ENCODE data around the gene MICAL2. TPM values are rescaled to one million over a fixed set of nuclear protein-coding genes. Genes with fewer than 3 reads are reported as not detected.

Gene MICAL2
- total RNA-seq, 8 experiments from 2014 or later: 0.71 to 33.6 (median 3.6) TPM

DNA sequence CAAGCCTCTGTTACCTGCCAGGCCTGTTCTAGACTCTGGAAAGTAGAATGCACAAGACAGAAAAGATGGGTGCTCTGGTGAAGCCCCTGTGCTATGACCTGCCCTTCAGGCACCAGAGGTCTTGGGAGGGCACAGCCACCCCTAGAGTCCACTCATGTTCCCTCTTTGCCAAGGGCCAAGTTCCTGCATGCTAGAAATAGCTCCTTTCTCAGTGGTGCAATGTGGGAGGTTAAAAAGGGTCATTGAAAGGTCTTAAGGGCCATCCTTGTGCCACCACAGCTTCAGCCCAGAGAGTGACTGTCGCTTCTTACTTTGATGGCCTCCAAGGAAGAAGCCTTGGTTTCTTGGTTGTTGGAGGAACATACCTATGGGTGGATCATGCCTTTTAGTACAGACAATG, 182.4 kb downstream of the MICAL2 start:
- Histone ChIP-seq H3K4me1 (replicated peaks in 1 of 2) (no peaks in the 10 kb centered on the region), H3K27ac (no peak overlapping the region), H3K4me3 (no peak overlapping the region)
- ATAC-seq (replicated peaks in 6 of 8): no peak
- WGBS, 10 experiments: 83 to 100% (median 100%) methylated on average over 1 of the region's 1 CpG; no CpG with 5 or more reads in 7 of the 10 experiments
- in situ Hi-C loops (cut with MboI; ENCODE audit: low pct_unique_long_range_greater_than_20kb in 2 of 9, low sequenced_read_pairs in 9 of 9, unreplicated experiment in 9 of 9): loop anchor here in 5 of 9 experiments (25.0 kb wide), 3 partner anchors 355 to 505 kb away; no protein-coding TSS in a partner anchor

DNA sequence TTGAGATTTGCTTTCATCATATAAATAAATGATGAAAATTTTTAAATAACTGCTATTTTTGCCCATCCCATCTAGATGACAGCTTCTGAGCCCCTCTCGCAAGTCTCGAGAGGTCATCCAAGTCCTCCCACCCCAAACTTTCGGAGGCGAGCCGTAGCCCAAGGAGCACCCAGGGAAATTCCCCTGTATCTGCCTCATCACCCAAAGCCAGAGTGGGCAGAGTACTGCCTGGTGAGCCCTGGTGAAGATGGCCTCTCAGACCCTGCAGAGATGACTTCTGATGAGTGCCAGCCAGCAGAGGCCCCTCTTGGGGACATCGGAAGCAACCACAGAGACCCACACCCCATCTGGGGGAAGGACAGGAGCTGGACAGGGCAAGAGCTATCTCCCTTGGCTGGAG, 183.1 kb downstream of the MICAL2 start:
- WGBS, 10 experiments: 40 to 100% (median 86%) methylated on average over 1 to 5 of the region's 6 CpGs; no CpG with 5 or more reads in 7 of the 10 experiments
- in situ Hi-C loops (cut with MboI; ENCODE audit: low pct_unique_long_range_greater_than_20kb in 2 of 9, low sequenced_read_pairs in 9 of 9, unreplicated experiment in 9 of 9): loop anchor here in 5 of 9 experiments (25.0 kb wide), 3 partner anchors 356 to 506 kb away; no protein-coding TSS in a partner anchor
- Histone ChIP-seq H3K4me3 (no peak overlapping the region), H3K4me1 (replicated peaks in 1 of 2) (no peaks in the 10 kb centered on the region), H3K27ac (no peak overlapping the region)
- ATAC-seq (replicated peaks in 6 of 8): no peak

DNA sequence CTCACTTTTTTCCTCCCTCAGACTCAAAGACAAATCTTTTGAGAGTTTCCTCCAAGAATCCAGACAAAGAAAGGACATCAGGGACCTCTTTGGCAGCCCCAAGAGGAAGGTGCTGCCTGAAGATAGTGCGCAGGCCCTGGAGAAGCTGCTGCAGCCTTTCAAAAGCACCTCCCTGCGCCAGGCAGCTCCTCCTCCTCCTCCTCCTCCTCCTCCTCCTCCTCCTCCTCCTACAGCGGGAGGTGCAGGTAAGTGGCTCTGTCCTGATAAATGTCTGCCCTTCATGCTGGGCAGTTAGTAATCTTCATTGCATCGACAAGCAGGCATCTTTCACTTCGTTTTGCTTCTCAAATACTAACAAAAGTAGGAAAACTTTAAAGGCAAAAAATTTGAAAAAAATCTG, 184.2 kb downstream of the MICAL2 start:
- in situ Hi-C loops (cut with MboI; ENCODE audit: low pct_unique_long_range_greater_than_20kb in 2 of 9, low sequenced_read_pairs in 9 of 9, unreplicated experiment in 9 of 9): loop anchor here in 5 of 9 experiments (25.0 kb wide), 3 partner anchors 357 to 507 kb away; no protein-coding TSS in a partner anchor
- H3K4me1 ChIP-seq (replicated peaks in 1 of 2): no peaks in the 10 kb centered on the region
- no peak for ATAC-seq (replicated peaks in 6 of 8)
- no peak overlapping the region for H3K4me3 ChIP-seq
- H3K27ac ChIP-seq: no peak overlapping the region
- WGBS, 10 experiments: 60 to 100% (median 67%) methylated on average over 1 to 3 of the region's 5 CpGs; no CpG with 5 or more reads in 3 of the 10 experiments

GRCh38 chr11:12295943-12296342, 185.6 kb downstream of the MICAL2 start:
- WGBS, 10 experiments: 55 to 100% (median 86%) methylated on average over 2 of the region's 2 CpGs
- no peak for ATAC-seq (replicated peaks in 6 of 8)
- Histone ChIP-seq H3K4me3 (no peak overlapping the region), H3K27ac (no peak overlapping the region), H3K4me1 (replicated peaks in 1 of 2) (no peaks in the 10 kb centered on the region)
- in situ Hi-C loops (cut with MboI; ENCODE audit: low pct_unique_long_range_greater_than_20kb in 2 of 9, low sequenced_read_pairs in 9 of 9, unreplicated experiment in 9 of 9): loop anchor here in 5 of 9 experiments (25.0 kb wide), 3 partner anchors 359 to 509 kb away; no protein-coding TSS in a partner anchor

DNA sequence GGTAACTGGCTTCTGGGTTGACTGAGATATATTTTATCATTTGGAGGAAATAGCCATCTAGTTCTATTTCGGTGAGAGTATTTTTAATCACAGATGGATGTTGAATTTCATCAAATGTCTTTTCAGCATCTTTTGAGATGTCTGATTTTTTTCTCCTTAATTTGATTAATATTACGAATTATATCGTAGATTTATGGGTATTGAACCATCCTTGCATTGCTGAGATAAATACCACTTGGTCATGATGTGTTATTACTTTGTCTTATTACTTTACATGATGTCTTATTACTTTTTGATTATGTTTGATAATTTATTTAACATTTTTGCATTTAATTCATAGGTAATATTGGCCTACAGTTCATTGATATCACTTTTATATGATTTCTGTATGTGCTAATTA, 188.2 kb downstream of the MICAL2 start:
- H3K4me3 ChIP-seq: no peak overlapping the region
- no peak for ATAC-seq (replicated peaks in 6 of 8)
- WGBS, 10 experiments: 10 to 98% (median 89%) methylated on average over 1 to 3 of the region's 3 CpGs
- no peaks in the 10 kb centered on the region for H3K4me1 ChIP-seq (replicated peaks in 1 of 2)
- in situ Hi-C loops (cut with MboI; ENCODE audit: low pct_unique_long_range_greater_than_20kb in 2 of 9, low sequenced_read_pairs in 9 of 9, unreplicated experiment in 9 of 9): loop anchor here in 5 of 9 experiments (25.0 kb wide), 3 partner anchors 361 to 511 kb away; no protein-coding TSS in a partner anchor
- H3K27ac ChIP-seq: no peak overlapping the region

- in situ Hi-C loops (cut with MboI; ENCODE audit: low pct_unique_long_range_greater_than_20kb in 2 of 9, low sequenced_read_pairs in 9 of 9, unreplicated experiment in 9 of 9): no loop called here
- WGBS, 10 experiments: 55 to 100% (median 93%) methylated on average over 1 to 3 of the region's 3 CpGs; no CpG with 5 or more reads in 3 of the 10 experiments
- no peak for ATAC-seq (replicated peaks in 6 of 8)
- H3K4me1 ChIP-seq (replicated peaks in 1 of 2): no peaks in the 10 kb centered on the region
- H3K4me3 ChIP-seq: no peak overlapping the region
- no peak overlapping the region for H3K27ac ChIP-seq
Observed at GRCh38 chr11:12301379-12301778, 191.0 kb downstream of the MICAL2 start.

GRCh38 chr11:12303421-12304149, 193.2 kb downstream of the MICAL2 start:
- WGBS, 10 experiments: 17 to 100% (median 82%) methylated on average over 1 to 2 of the region's 2 CpGs; no CpG with 5 or more reads in 1 of the 10 experiments
- peak in 2 of 8 experiments; percentile 32 to 60 for ATAC-seq (replicated peaks in 6 of 8)
- in situ Hi-C loops (cut with MboI; ENCODE audit: low pct_unique_long_range_greater_than_20kb in 2 of 9, low sequenced_read_pairs in 9 of 9, unreplicated experiment in 9 of 9): no loop called here

GRCh38 chr11:12306830-12307229, 196.4 kb downstream of the MICAL2 start:
- H3K4me3 ChIP-seq: no peak overlapping the region
- 71 to 100% (median 100%) methylated on average over 1 to 2 of the region's 2 CpGs; no CpG with 5 or more reads in 2 of the 10 experiments for WGBS, 10 experiments
- no peak overlapping the region for H3K27ac ChIP-seq
- ATAC-seq (replicated peaks in 6 of 8): no peak
- no peaks in the 10 kb centered on the region for H3K4me1 ChIP-seq (replicated peaks in 1 of 2)
- in situ Hi-C loops (cut with MboI; ENCODE audit: low pct_unique_long_range_greater_than_20kb in 2 of 9, low sequenced_read_pairs in 9 of 9, unreplicated experiment in 9 of 9): no loop called here

More at GRCh38 chr11:12303421-12304149, 193.2 kb downstream of the MICAL2 start:
- Histone ChIP-seq H3K4me3 (no peak overlapping the region), H3K4me1 (replicated peaks in 1 of 2) (no peaks in the 10 kb centered on the region), H3K27ac (no peak overlapping the region)

DNA sequence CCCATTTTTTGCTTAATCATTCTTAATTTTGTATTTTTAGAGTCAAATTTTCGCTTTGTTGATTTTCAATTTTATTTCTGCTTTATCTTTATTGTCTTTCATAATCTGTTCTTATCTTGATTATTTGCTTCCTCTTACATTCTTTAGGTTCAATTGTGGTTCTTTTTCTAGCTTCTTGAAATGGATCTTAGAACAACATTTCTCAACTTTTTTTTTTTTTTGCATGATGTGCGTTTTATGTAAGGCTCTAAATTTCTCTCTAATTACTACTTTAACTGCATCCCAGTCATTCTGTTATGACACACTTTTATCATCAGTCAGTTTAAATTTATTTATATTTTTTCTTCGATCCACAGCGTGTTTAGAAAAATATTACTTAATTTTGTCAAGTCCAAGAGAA, 201.7 kb downstream of the MICAL2 start:
- H3K4me1 ChIP-seq (replicated peaks in 1 of 2): no peaks in the 10 kb centered on the region
- H3K27ac ChIP-seq: no peak overlapping the region
- WGBS, 10 experiments: 76 to 98% (median 94%) methylated on average over 2 to 4 of the region's 4 CpGs
- no peak overlapping the region for H3K4me3 ChIP-seq
- in situ Hi-C loops (cut with MboI; ENCODE audit: low pct_unique_long_range_greater_than_20kb in 2 of 9, low sequenced_read_pairs in 9 of 9, unreplicated experiment in 9 of 9): no loop called here
- ATAC-seq (replicated peaks in 6 of 8): no peak

Other genes starting within 250 kb of the MICAL2 start
- 100 to 1,000 TPM in 2 of 8 experiments, 10 to 100 TPM in 6; 13.0 to 616 (median 61.2) TPM for gene DKK3, start 102.0 kb upstream of the MICAL2 start, total RNA-seq

All from motor neuron (in vitro differentiated cells).